RWPE1 (cell line): Measurements from ENCODE around the gene ITPKB.

Source experiments
- CTCF ChIA-PET: fragments of 350-600 bp; sonication (Branson Sonifier 250); formaldehyde crosslinking; extraction: SDS; loops from one replicate; lab custom pipeline; 2021; lab: Yijun Ruan, JAX
- POLR2A ChIA-PET: fragments of 400-600 bp; formaldehyde crosslinking; extraction: SDS; loops from one replicate; lab custom pipeline; 2020; ENCODE audit warnings: antibody characterized with exemption; ENCODE audit not compliant: low non-redundant PET; lab: Yijun Ruan, JAX
- DNase-seq: peaks from one replicate; pipeline ENCODE4 v3.0.0; 2012; ENCODE audit warnings: low spot score
- H3K27ac ChIP-seq: fragments of 450-650 bp; 2 replicates; pipeline ENCODE4 v1.5.1; 2017
- CTCF ChIP-seq: fragments of 450-650 bp; conservative IDR thresholded peaks from 2 replicates; pipeline ENCODE4 v1.5.1; 2017; ENCODE audit warnings: low read depth, mild to moderate bottlenecking

The ITPKB gene

DNA sequence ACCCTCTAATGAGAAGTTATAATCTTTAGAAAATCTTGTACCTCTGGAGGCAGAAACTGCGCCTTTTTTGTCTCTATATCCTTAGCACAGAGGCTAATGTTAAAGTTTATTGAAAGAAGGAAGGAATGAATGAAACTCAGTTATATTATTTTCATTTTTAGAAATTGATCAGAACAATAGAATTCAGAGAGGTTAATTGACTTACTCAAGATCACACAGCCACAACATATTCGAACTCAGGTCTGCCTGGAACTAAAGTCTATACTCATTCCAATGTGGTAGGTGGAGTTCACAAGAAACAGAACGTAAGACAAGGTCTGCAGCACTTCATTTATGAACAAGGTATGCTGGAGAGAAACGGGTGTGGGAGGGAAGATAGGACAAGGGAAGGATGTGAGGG is 23.0 kb upstream of the ITPKB start:
- no peak overlapping the region for H3K27ac ChIP-seq
- no peak for DNase-seq
- CTCF ChIA-PET = interaction anchor here (1.4 to 1.6 kb wide), 2 partner anchors 66 to 127 kb away, joined by 5 to 6 read pairs; no protein-coding TSS in a partner anchor
- TF ChIP-seq CTCF = no peak
- POLR2A ChIA-PET = no interaction called here

DNA sequence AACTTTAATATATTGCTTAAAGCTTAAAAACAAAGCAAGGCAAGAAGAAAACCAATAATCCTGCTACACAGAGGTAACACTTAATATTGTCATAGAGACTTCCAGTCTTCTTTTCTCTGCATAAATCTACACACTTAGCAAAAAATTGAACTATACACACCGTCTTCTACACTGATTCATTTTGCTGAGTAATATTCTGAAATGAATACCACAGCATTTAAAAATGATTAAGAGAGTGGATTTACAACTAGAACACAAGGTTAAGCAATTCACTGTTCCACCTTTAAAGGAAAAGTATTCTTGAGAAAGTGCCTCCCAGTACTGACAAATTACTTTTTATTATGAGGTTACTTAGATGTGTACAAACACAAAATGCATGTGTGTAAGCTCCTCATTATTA is 22.2 kb upstream of the ITPKB start:
- no peak overlapping the region for H3K27ac ChIP-seq
- ChIA-PET CTCF (interaction anchor here (0.6 to 1.4 kb wide), 3 partner anchors 38 to 99 kb away, joined by 3 to 6 read pairs (median 4); no protein-coding TSS in a partner anchor), POLR2A (no interaction called here)
- DNase-seq = no peak
- no peak for TF ChIP-seq CTCF

DNA sequence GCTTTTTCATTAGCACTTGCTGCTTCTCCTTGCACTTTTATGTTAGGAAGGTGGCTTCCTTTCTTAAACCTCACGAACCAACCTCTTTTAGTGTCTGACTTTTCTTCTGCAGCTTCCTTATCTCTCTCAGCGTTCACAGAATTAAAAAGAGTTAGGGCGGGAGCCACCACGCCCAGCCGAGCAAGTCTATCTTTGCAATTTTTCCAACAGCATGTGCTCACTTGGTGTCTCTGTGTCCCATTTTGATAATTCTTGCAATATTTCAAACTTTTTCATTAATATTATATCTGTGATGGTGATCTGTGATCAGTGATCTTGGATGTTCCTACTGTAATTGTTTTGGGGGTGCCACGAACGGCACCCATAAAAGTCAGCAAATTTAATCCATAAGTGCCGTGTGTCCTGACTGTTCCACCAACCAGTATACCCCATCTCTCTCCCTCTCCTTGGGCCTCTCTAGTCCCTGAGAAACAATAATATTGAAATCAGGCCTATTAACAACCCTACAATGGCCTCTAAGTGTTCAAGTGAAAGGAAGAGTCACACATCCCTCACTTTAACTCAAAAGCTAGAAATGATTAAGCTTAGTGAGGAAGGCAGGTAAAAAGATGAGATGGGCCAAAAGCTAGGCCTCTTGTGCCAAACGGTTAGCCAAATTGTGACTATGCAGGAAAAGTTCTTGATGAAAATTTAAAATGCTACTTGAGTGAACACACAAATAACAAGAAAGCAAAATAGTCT is 15.9 kb upstream of the ITPKB start:
- H3K27ac ChIP-seq = no peak overlapping the region
- POLR2A ChIA-PET = no interaction called here

DNA sequence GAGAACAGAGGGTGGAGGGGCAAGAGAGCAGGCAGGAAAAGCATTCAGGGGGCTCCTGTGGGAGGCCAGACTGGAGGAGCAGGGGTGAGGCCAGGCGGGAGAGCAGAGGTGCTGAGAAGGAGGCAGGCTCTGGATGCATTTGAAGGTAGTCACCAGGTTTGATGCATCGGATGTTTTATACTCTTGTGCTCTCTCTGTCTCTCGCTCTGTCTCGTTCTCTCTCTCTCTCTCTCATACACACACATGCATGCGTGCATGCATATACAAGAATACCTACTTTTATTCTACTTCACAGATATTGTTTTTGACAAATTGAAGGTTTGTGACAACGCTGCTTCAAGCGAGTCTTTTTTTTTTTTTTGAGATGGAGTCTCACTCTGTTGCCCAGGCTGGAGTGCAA is 15.0 kb upstream of the ITPKB start:
- POLR2A ChIA-PET = no interaction called here
- H3K27ac ChIP-seq = no peak overlapping the region
- CTCF ChIA-PET = interaction anchor here (0.6 kb wide), 1 partner anchor 43 kb away, joined by 3 read pairs; no protein-coding TSS in a partner anchor
- TF ChIP-seq CTCF = no peak
- DNase-seq = no peak

More for the DNA sequence above, 15.9 kb upstream of the ITPKB start:
- CTCF ChIA-PET = interaction anchor here (0.6 kb wide), 2 partner anchors 26 to 44 kb away, joined by 3 to 4 read pairs; no protein-coding TSS in a partner anchor
- TF ChIP-seq CTCF = no peak
- no peak for DNase-seq

GRCh38 chr1:226751703-226752102 is 12.6 kb upstream of the ITPKB start:
- no peak overlapping the region for H3K27ac ChIP-seq
- POLR2A ChIA-PET = no interaction called here
- no peak for TF ChIP-seq CTCF
- CTCF ChIA-PET = interaction anchor here (0.6 to 1.1 kb wide), 2 partner anchors 12 to 118 kb away, joined by 3 to 4 read pairs; no protein-coding TSS in a partner anchor
- no peak for DNase-seq

- H3K27ac ChIP-seq = no peak overlapping the region
- DNase-seq = no peak
- ChIA-PET CTCF (no interaction called here), POLR2A (no interaction called here)
- no peak for TF ChIP-seq CTCF
Observed at GRCh38 chr1:226751214-226751613, 12.1 kb upstream of the ITPKB start.
